RWPE1 (cell line): ENCODE measurements around the gene GYS1.

ENCODE experiments used
- CTCF ChIA-PET: fragments of 350-600 bp; sonication (Branson Sonifier 250); formaldehyde crosslinking; extraction: SDS; loops from one replicate; lab custom pipeline; 2021; lab: Yijun Ruan, JAX
- POLR2A ChIA-PET: fragments of 400-600 bp; formaldehyde crosslinking; extraction: SDS; loops from one replicate; lab custom pipeline; 2020; ENCODE audit warnings: antibody characterized with exemption; ENCODE audit not compliant: low non-redundant PET; lab: Yijun Ruan, JAX
- DNase-seq: peaks from one replicate; pipeline ENCODE4 v3.0.0; 2012; ENCODE audit warnings: low spot score
- H3K27ac ChIP-seq: fragments of 450-650 bp; 2 replicates; pipeline ENCODE4 v1.5.1; 2017
- TF ChIP-seq, protein P1 (sequence below): fragments of 450-650 bp; conservative IDR thresholded peaks from 2 replicates; pipeline ENCODE4 v1.5.1; 2017; ENCODE audit warnings: low read depth, mild to moderate bottlenecking

GYS1 gene

DNA sequence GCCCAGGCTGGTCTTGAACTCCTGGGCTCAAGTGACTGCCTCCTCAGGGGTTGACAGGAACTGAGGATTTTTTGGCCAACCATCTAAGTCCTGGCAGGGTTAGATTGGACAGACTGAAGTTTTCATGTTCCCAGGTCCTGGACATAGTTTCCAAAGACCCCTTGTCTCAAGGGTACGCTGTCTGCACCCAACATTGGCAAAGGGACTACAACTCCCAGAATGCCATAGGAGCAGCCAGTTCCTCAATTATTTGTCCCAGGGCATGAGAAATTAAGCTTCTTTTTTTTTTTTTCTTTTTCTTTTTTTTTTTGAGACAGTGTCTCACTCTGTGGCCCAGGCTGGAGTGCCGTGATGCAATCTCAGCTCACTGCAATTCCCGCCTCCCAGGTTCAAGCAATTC is 6.9 kb downstream of the GYS1 start:
- ChIA-PET CTCF (no interaction called here), POLR2A (interaction anchor here (0.6 kb wide), 1 partner anchor 12 kb away, joined by 3 read pairs; no protein-coding TSS in a partner anchor)
- no peak for DNase-seq
- TF ChIP-seq, protein P1, sequence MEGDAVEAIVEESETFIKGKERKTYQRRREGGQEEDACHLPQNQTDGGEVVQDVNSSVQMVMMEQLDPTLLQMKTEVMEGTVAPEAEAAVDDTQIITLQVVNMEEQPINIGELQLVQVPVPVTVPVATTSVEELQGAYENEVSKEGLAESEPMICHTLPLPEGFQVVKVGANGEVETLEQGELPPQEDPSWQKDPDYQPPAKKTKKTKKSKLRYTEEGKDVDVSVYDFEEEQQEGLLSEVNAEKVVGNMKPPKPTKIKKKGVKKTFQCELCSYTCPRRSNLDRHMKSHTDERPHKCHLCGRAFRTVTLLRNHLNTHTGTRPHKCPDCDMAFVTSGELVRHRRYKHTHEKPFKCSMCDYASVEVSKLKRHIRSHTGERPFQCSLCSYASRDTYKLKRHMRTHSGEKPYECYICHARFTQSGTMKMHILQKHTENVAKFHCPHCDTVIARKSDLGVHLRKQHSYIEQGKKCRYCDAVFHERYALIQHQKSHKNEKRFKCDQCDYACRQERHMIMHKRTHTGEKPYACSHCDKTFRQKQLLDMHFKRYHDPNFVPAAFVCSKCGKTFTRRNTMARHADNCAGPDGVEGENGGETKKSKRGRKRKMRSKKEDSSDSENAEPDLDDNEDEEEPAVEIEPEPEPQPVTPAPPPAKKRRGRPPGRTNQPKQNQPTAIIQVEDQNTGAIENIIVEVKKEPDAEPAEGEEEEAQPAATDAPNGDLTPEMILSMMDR, result no peak
- H3K27ac ChIP-seq, result peak overlapping the region; percentile 33

DNA sequence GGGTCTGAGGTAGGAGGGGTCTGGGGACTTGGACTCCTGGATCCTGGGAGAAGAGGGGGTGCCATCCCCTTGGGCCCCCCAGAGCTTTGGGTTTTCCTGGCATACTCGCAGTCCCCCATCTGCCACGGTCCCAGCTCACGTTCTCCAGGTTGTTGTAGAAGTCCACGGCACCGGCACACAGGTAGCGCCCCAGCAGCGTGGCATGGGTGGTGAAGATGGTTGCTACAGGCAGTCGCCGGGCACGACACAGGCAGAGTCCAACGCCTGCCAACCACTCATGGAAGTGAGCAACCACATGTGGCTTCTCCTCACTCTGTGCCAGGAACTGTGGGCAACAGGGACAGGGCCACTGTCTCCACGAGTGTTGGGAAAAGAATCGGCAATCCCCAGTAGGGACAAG is 7.4 kb downstream of the GYS1 start:
- peak overlapping the region; percentile 21 for H3K27ac ChIP-seq
- ChIA-PET POLR2A (interaction anchor here (0.6 kb wide), 1 partner anchor 12 kb away, joined by 3 read pairs; no protein-coding TSS in a partner anchor), CTCF (no interaction called here)
- DNase-seq, result no peak
- TF ChIP-seq, protein P1, result no peak

DNA sequence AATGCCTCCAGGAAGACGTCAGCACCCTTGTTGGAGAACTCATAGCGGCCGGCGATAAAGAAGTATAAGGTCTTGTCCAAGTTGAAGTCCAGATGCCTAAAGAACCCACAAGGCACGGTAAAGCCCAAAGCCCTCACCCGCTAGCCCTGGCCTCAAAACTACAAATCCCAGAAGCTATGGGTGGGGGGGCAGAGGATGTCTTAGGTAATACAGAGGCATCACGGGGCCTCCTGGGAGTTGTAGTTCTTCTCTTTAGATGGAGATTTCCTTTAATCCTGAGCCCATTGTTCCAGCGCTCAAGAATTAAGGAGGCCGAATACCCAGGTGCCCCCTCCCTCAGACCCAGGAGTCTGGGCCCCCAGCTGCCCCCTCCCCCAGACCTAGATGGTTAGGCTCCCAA is 10.8 kb downstream of the GYS1 start:
- CTCF ChIA-PET, result no interaction called here
- H3K27ac ChIP-seq, result 0 out of 2 replicates have a peak overlapping the region, but pooled peaks have one; percentile 25
- TF ChIP-seq, protein P1, result no peak
- DNase-seq, result no peak
- POLR2A ChIA-PET, result no interaction called here

DNA sequence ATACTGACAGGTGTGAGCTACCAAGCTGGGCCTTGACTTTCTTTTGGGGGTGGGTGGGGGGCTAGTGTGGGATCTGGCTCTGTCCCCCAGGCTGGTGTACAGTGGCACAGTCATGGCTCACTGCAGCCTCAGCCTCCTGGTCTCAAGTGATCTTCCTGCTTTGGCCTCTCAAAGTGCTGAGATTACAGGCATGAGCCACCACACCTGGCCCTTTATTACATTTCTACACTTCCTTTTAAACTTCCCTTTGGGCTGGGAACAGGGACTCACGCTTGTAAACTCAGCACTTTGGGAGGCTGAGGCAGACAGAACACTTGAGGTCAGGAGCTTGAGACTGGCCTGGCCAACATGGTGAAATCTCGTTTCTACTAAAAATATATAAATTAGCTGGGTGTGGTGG is 16.0 kb downstream of the GYS1 start:
- ChIA-PET CTCF (no interaction called here), POLR2A (interaction anchor here (0.6 to 0.7 kb wide), 2 partner anchors 9 to 17 kb away, joined by 5 to 6 read pairs; partner anchors contain the start of gene RUVBL2)
- TF ChIP-seq, protein P1, result no peak
- no peak for DNase-seq
- peak overlapping the region; percentile 90 for H3K27ac ChIP-seq

DNA sequence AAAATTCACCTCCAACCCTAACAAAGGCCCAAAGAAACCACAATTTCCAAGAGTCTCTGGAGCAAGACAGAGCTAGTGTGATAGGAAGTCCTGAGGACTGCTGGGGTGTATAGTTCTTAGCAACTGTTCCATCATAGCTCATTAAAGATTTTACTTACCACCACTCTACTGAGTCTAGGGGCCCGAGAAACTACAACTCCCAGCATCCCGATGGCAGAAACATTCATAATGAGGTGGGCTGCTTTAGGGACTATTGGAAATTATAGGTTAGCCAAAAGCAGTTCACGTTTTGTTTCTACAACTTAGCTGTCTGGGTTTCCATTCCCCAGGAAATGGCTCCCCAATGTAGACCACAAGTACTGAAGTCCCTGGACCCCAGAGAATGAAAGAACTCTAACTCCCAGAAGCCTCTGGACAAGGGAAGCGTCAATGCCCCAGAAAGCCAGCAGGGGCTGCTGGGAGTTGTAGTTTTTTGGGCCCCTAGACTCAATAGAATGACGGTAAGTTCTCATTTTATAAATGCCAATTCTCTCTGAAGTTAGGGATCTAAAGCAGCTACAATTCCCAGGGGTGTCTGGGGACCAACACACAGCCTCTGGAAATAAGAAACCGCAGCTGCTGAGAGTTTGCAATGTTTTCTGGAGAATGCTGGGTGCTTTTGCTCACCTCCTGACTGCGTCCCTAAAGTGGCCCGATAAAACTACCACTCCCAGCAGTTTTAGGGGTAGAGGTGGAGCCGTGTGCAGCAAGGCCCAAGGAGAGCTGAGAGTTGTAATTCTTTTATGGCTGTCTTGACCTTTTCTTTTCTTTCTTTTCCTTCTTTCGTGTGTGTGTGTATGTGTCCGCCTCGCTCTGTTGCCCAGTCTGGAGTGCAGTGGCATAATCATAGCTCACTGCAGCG is 16.9 kb downstream of the GYS1 start:
- POLR2A ChIA-PET, result interaction anchor here (0.7 kb wide), 1 partner anchor 8 kb away, joined by 6 read pairs; no protein-coding TSS in a partner anchor
- DNase-seq, result no peak
- H3K27ac ChIP-seq, result peak overlapping the region; percentile 90
- TF ChIP-seq, protein P1, result no peak
- CTCF ChIA-PET, result interaction anchor here (1.5 kb wide), 1 partner anchor 16 kb away, joined by 5 read pairs; the partner anchor contains the start of gene GYS1

DNA sequence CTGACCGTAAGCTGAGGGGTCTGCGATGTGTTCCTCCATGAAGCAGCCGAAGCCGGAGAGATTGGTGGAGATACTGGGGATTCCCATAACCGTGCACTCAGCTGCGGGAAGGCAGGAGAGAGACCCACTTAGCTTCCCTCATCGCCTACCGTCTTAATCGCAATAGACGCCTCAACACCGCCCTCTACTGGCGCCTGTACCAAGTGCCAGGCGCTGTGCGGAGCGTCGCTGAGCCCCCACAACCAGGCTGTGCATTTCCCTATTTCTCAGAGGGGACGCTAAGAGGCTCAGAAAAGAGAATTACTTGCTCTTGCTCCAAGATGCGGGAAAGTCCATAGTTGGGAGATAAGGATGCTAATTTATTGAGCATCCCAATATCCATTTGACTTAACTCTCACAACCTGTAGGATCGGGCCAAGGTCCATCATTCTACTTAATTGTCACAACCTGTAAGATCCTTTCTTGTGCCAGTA is 22.1 kb downstream of the GYS1 start:
- CTCF ChIA-PET, result interaction anchor here (0.6 to 1.1 kb wide), 10 partner anchors 9 to 933 kb away, joined by 3 to 6 read pairs (median 4); no protein-coding TSS in a partner anchor
- POLR2A ChIA-PET, result interaction anchor here (0.6 kb wide), 1 partner anchor 46 kb away, joined by 4 read pairs; no protein-coding TSS in a partner anchor
- H3K27ac ChIP-seq, result peak overlapping the region; percentile 95

More for the DNA sequence above, 22.1 kb downstream of the GYS1 start:
- DNase-seq, result peak; percentile 30
- TF ChIP-seq, protein P1, result peak; percentile 92
